Measurements from ENCODE around the gene HMGB2.

The HMGB2 gene

DNA sequence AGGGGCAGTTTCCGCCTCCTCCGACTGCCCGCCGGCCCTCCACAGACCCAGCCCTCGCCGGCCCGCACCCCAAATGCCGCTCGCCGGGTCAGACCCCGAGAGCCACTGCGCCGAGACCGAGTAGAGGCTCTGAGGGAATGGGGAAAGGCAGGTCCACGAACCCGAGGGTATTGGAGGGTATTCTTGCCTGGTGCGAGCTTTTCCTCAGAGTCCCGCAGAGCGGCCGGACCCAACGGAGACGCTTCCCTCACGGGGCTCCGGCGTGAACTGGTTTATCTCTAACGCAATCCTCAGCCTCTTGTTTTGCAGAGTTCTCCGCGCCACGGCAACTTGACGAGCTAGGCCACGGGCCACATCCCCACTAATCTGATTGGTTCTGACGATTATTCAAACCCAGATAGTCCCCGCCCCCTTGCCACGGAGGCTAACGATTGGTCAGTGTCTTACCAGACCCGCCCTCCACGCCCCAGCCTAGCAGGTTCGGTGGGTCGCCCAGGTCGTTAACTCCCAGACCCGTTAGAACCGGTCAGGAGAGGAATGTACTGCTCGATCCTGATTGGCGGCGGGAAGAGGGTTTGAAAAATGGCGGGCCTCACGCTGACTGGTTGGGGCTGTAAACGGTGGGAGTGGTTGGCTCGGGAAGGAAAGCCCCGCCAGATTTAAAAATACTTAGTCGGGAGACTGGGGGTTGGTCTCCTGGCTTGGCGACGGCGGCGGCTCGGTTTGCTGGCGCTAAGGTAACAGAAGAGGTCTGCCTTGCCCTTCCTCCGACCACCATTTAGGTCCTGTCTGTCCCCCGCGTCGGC is at the start of gene HMGB2:
TSS of gene HMGB2 (minus strand) at position 274 of the 806 bp plus-strand sequence. CDS start 709 bp downstream, outside the sequence.
- H2AFZ ChIP-seq (ENCODE audit: low read length, unreplicated experiment): peak within 1 kb of the TSS; percentile 64
- H3K4me3 ChIP-seq (ENCODE audit: low read depth, low read length): peak within 1 kb of the TSS; percentile 97
- peaks cover 35% of the 10 kb centered on the region for H3K36me3 ChIP-seq (ENCODE audit: insufficient read depth, low read length)
- H3K27me3 ChIP-seq (ENCODE audit: insufficient read depth, low read length): no peaks in the 10 kb centered on the region
- peak within 1 kb of the TSS; percentile 98 for H3K27ac ChIP-seq (ENCODE audit: low read depth, low read length)
- H3K4me1 ChIP-seq (ENCODE audit: control insufficient read depth, insufficient read depth, low read length, unreplicated experiment): peaks cover 25% of the 10 kb centered on the region
- H3K79me2 ChIP-seq (ENCODE audit: control insufficient read depth, insufficient read depth, low read length, unreplicated experiment): peaks cover 40% of the 10 kb centered on the region

DNA sequence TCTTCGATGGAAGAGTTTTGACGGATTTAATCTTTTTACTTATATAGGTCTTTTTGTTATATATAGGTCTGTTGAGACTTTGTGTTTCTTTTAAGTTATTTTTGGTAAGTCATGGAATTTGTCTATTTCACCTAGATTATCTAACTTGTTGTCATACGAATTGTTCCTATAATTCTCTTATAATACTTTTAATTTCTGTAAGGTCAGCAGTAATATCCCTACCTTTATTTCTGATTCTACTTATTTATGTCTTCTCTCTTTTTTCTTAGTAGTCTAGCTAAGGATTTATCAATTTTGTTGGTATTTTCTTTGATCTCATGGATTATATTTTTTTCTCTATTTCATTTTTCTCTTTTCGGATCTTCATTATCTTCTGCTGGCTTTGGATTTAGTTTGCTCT is 48.2 kb upstream of the HMGB2 start:
- H3K27me3 ChIP-seq (ENCODE audit: insufficient read depth, low read length): no peaks in the 10 kb centered on the region
- no peaks in the 10 kb centered on the region for H3K4me1 ChIP-seq (ENCODE audit: control insufficient read depth, insufficient read depth, low read length, unreplicated experiment)
- H2AFZ ChIP-seq (ENCODE audit: low read length, unreplicated experiment): no peak overlapping the region
- H3K4me3 ChIP-seq (ENCODE audit: low read depth, low read length): no peak overlapping the region
- H3K79me2 ChIP-seq (ENCODE audit: control insufficient read depth, insufficient read depth, low read length, unreplicated experiment): no peaks in the 10 kb centered on the region
- no peak overlapping the region for H3K27ac ChIP-seq (ENCODE audit: low read depth, low read length)
- peaks cover 13% of the 10 kb centered on the region for H3K36me3 ChIP-seq (ENCODE audit: insufficient read depth, low read length)

DNA sequence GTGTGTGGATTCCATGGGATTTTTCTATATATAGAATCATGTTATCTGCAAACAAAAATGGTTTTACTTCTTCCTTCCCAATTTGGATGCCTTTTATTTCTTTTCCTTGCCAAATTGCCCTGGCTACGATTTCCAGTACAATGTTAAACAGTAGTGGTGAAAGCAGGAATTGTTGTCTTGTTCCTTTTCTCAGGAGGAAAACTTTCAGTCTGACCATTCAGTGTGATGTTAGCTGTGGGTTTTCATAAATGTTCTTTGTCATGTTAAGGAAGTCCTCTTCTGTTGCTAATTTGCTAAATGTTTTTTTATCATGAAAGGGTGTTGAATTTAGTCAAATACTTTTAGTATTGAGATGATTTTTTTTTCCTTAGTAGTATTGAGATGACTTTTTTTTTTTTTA is 47.5 kb upstream of the HMGB2 start:
- no peak overlapping the region for H3K27ac ChIP-seq (ENCODE audit: low read depth, low read length)
- no peaks in the 10 kb centered on the region for H3K27me3 ChIP-seq (ENCODE audit: insufficient read depth, low read length)
- no peak overlapping the region for H3K4me3 ChIP-seq (ENCODE audit: low read depth, low read length)
- H3K4me1 ChIP-seq (ENCODE audit: control insufficient read depth, insufficient read depth, low read length, unreplicated experiment): no peaks in the 10 kb centered on the region
- no peak overlapping the region for H2AFZ ChIP-seq (ENCODE audit: low read length, unreplicated experiment)
- peaks cover 13% of the 10 kb centered on the region for H3K36me3 ChIP-seq (ENCODE audit: insufficient read depth, low read length)
- H3K79me2 ChIP-seq (ENCODE audit: control insufficient read depth, insufficient read depth, low read length, unreplicated experiment): no peaks in the 10 kb centered on the region

DNA sequence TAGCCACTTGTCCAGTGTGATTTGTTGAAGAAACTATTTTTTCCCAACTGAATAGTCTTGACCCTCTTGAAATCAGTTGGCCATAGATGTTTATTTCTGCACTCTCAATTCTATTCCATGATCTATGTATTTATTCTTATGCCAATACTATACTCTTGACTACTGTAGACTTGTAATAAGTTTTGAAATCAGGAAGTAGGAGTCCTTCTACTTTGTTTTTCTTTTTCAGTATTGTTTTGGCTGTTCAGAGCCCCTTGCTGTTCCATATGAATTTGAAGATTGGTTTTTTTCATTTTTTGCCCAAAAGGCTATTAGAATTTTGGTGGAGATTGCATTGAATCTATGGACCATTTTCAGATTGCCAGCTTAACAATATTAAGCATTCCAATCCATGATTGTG is 46.8 kb upstream of the HMGB2 start:
- Histone ChIP-seq H3K36me3 (ENCODE audit: insufficient read depth, low read length) (peaks cover 13% of the 10 kb centered on the region), H3K4me3 (ENCODE audit: low read depth, low read length) (no peak overlapping the region), H3K27ac (ENCODE audit: low read depth, low read length) (no peak overlapping the region), H3K4me1 (ENCODE audit: control insufficient read depth, insufficient read depth, low read length, unreplicated experiment) (no peaks in the 10 kb centered on the region), H3K79me2 (ENCODE audit: control insufficient read depth, insufficient read depth, low read length, unreplicated experiment) (peaks cover 1% of the 10 kb centered on the region), H3K27me3 (ENCODE audit: insufficient read depth, low read length) (no peaks in the 10 kb centered on the region), H2AFZ (ENCODE audit: low read length, unreplicated experiment) (no peak overlapping the region)

DNA sequence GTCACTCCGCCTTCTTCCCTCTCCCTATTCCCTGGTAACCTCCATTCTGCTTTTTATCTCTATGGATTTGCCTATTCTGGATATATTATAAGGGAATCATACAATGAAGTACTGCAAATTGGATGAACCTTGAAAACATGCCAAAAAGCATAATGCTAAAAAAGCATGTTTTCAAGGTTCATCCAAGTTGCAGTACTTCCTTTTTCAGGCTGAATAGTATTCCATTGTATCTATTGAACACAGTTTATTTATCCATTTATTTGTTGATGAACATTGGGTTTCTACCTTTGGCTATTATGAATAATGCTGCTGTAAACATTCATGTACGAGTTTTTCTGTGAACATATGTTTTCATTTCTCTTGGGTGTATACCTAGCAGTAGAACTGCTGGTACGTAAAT is 45.8 kb upstream of the HMGB2 start:
- H3K79me2 ChIP-seq (ENCODE audit: control insufficient read depth, insufficient read depth, low read length, unreplicated experiment): peaks cover 6% of the 10 kb centered on the region
- no peaks in the 10 kb centered on the region for H3K27me3 ChIP-seq (ENCODE audit: insufficient read depth, low read length)
- no peak overlapping the region for H3K27ac ChIP-seq (ENCODE audit: low read depth, low read length)
- no peak overlapping the region for H2AFZ ChIP-seq (ENCODE audit: low read length, unreplicated experiment)
- no peak overlapping the region for H3K4me3 ChIP-seq (ENCODE audit: low read depth, low read length)
- H3K36me3 ChIP-seq (ENCODE audit: insufficient read depth, low read length): peaks cover 13% of the 10 kb centered on the region
- H3K4me1 ChIP-seq (ENCODE audit: control insufficient read depth, insufficient read depth, low read length, unreplicated experiment): no peaks in the 10 kb centered on the region

DNA sequence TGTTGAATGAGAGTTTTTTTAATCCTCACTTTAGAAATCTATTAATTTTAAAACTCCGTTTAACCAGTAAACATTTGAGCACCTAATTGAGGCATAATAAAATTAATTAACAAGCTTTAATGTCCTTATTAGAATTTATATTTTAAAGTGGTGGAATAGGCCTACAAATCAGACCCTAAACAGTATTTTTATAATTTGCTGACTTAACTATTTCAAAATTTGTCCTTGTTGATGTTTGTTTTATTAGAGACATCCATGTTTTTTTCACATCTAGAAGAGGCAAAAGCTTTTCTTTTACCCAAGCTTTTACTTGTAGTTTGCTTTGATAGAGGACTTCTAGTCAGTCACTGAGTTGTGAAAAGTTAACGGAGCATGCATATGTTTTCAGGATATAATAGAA is 40.4 kb upstream of the HMGB2 start:
- Histone ChIP-seq H3K79me2 (ENCODE audit: control insufficient read depth, insufficient read depth, low read length, unreplicated experiment) (peaks cover 42% of the 10 kb centered on the region), H3K27me3 (ENCODE audit: insufficient read depth, low read length) (no peaks in the 10 kb centered on the region), H3K4me1 (ENCODE audit: control insufficient read depth, insufficient read depth, low read length, unreplicated experiment) (peaks cover 3% of the 10 kb centered on the region), H3K27ac (ENCODE audit: low read depth, low read length) (no peak overlapping the region), H2AFZ (ENCODE audit: low read length, unreplicated experiment) (no peak overlapping the region), H3K4me3 (ENCODE audit: low read depth, low read length) (no peak overlapping the region), H3K36me3 (ENCODE audit: insufficient read depth, low read length) (peaks cover 11% of the 10 kb centered on the region)

DNA sequence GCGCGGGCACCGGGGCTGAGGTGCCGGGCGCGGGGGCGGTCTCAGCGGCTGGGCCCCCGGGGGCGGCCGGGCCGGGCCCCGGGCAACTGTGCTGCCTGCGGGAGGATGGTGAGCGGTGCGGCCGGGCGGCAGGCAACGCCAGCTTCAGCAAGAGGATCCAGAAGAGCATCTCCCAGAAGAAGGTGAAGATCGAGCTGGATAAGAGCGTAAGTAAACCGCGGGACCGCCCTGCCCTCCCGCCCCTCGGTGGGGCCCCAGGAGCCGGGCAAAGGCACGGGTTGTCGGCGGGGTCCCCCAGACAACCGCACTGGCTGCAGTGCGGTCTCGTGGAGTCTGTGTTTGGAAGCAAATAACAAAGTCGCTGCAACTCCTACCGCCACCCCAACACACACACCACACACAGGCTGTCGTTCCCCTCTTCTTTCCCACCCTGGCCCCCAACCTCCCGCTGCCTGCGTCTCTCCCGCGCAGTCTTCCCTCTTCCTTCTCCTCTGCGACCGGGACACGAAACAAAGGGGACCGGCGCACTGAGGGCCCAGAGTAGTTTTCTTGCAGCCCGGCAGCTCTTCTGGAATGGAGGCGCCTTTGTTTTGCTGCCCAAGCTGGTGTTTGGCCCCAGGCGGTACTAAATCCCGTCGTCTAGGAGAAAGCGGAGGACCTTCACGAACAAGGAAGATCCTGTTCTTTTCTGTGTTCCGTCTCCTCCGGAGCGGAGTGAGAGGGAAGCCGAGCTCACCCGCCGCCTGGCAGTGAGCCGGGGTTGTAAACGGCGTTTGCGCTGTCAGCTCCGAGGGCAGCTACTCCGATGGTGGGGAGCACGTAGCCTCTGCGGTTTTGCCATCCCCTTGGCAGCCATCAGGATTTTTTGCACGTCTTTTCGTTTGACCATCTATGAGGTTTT is 37.4 kb upstream of the HMGB2 start:
- peak overlapping the region; percentile 53 for H3K27ac ChIP-seq (ENCODE audit: low read depth, low read length)
- H3K27me3 ChIP-seq (ENCODE audit: insufficient read depth, low read length): no peaks in the 10 kb centered on the region
- H2AFZ ChIP-seq (ENCODE audit: low read length, unreplicated experiment): peak overlapping the region; percentile 57
- H3K36me3 ChIP-seq (ENCODE audit: insufficient read depth, low read length): no peaks in the 10 kb centered on the region
- peak overlapping the region; percentile 79 for H3K4me3 ChIP-seq (ENCODE audit: low read depth, low read length)
- H3K4me1 ChIP-seq (ENCODE audit: control insufficient read depth, insufficient read depth, low read length, unreplicated experiment): peaks cover 13% of the 10 kb centered on the region
- H3K79me2 ChIP-seq (ENCODE audit: control insufficient read depth, insufficient read depth, low read length, unreplicated experiment): peaks cover 51% of the 10 kb centered on the region

DNA sequence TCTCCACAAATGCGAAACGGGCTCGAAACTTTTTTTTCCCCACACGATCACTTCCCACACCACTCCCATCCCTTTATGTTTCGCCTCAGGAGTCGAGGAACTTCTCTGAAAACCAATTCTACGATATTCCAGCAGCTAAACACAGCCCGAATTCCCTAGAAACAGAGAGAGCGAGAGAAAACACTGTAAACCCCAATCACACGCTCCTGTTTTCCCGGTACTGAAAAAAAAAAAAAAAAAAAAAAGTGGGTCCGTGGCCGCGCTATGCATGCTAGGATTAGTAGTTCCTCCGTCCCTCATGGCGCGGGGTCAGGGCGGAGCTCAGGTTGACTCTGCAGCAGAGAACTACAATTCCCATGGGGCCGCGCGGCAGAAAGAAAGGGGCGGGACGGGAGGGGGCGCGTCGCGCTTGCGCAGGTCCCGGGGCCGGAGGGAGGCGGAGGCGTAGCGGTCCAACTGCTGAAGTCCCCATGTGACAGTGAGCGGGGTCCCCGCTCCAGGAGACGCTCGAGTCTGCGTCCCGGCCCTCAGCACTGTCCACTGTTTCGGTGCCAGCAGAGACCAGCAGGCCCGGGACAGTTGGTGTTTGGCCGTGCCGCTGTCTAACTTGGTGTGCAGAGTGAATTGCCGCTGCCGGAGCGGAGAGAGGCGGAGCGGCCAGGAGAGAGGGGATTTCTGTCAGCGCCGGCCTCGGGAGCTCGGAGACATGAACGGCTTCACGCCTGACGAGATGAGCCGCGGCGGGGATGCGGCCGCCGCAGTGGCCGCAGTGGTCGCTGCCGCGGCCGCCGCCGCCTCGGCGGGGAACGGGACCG is 36.5 kb upstream of the HMGB2 start, which contains the start of gene SAP30:
TSS of gene SAP30 (plus strand) at position 478 of the 815 bp plus-strand sequence. CDS start at position 707, 229 bp downstream.
- Histone ChIP-seq H2AFZ (ENCODE audit: low read length, unreplicated experiment) (peak within 1 kb of the TSS; percentile 76), H3K27me3 (ENCODE audit: insufficient read depth, low read length) (no peaks in the 10 kb centered on the region), H3K4me1 (ENCODE audit: control insufficient read depth, insufficient read depth, low read length, unreplicated experiment) (peaks cover 14% of the 10 kb centered on the region)

DNA sequence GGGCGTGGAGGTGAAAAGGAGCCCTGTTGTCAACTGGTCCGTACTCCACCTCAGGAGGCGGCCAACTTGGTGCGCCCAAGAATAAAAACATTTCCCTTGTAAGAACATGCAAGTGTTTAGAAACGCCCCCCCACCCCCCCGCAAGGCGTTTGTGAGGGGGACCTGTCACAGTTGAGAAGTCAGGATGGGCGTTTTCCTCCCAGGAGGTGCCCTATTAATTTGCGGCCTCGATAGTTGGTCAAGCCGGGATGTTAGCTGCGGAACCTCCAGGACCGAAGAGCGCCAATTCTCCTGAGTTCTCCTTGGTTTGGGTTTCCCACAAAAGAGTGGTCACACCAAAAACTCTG is 35.9 kb upstream of the HMGB2 start:
- Histone ChIP-seq H3K79me2 (ENCODE audit: control insufficient read depth, insufficient read depth, low read length, unreplicated experiment) (peaks cover 49% of the 10 kb centered on the region), H3K4me3 (ENCODE audit: low read depth, low read length) (peak overlapping the region; percentile 79), H3K27me3 (ENCODE audit: insufficient read depth, low read length) (no peaks in the 10 kb centered on the region), H2AFZ (ENCODE audit: low read length, unreplicated experiment) (peak overlapping the region; percentile 76), H3K36me3 (ENCODE audit: insufficient read depth, low read length) (no peaks in the 10 kb centered on the region), H3K4me1 (ENCODE audit: control insufficient read depth, insufficient read depth, low read length, unreplicated experiment) (peaks cover 17% of the 10 kb centered on the region), H3K27ac (ENCODE audit: low read depth, low read length) (peak overlapping the region; percentile 96)

More for the DNA sequence above, 36.5 kb upstream of the HMGB2 start, which contains the start of gene SAP30:
- peak within 1 kb of the TSS; percentile 96 for H3K27ac ChIP-seq (ENCODE audit: low read depth, low read length)
- peaks cover 48% of the 10 kb centered on the region for H3K79me2 ChIP-seq (ENCODE audit: control insufficient read depth, insufficient read depth, low read length, unreplicated experiment)
- peak within 1 kb of the TSS; percentile 79 for H3K4me3 ChIP-seq (ENCODE audit: low read depth, low read length)
- no peaks in the 10 kb centered on the region for H3K36me3 ChIP-seq (ENCODE audit: insufficient read depth, low read length)

DNA sequence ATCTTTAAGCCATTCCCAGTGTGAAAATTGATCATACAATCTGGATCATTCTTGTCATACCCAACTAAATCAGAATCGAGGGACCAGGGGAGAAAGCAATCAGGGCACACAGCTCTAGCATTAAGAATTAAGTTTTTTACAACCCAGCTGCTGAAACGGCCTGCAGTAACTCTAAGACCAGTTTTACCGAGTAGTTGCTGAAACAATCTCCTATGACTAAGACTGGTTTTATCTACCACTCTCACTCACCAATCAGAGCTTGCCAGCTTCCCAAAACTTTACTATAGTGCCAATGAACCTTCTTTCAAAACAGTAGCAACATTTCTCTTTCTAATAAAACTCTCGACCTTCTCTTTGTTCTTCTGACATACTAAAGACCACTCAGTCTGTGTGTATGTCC is 33.8 kb upstream of the HMGB2 start:
- Histone ChIP-seq H3K27ac (ENCODE audit: low read depth, low read length) (peak overlapping the region; percentile 41), H3K79me2 (ENCODE audit: control insufficient read depth, insufficient read depth, low read length, unreplicated experiment) (peaks cover 32% of the 10 kb centered on the region), H2AFZ (ENCODE audit: low read length, unreplicated experiment) (peak overlapping the region; percentile 23), H3K27me3 (ENCODE audit: insufficient read depth, low read length) (no peaks in the 10 kb centered on the region), H3K4me3 (ENCODE audit: low read depth, low read length) (peak overlapping the region; percentile 65), H3K4me1 (ENCODE audit: control insufficient read depth, insufficient read depth, low read length, unreplicated experiment) (peaks cover 14% of the 10 kb centered on the region), H3K36me3 (ENCODE audit: insufficient read depth, low read length) (no peaks in the 10 kb centered on the region)
